Colonic mucosa (tissue), 4 donors: ENCODE measurements around the gene KIFAP3. TPM values are rescaled to one million over a fixed set of nuclear protein-coding genes. Genes with fewer than 3 reads are reported as not detected.
"Not testable (repeated sequence)": the region's sequence is repeated elsewhere in the genome, so short reads cannot be mapped to it uniquely, and the experiment has no call there.

Source experiments
- DNase-seq: peaks from one replicate; pipeline ENCODE4 v3.0.0-alpha.2; 2020
- H3K27ac ChIP-seq: fragments of 200-600 bp; one replicate; pipeline ENCODE4 v1.8.0; 2021
- H3K27me3 ChIP-seq: fragments of 200-600 bp; one replicate; pipeline ENCODE4 v1.8.0; 2021
- H3K36me3 ChIP-seq: fragments of 200-600 bp; one replicate; pipeline ENCODE4 v1.8.0; 2021
- H3K4me1 ChIP-seq: fragments of 200-600 bp; one replicate; pipeline ENCODE4 v1.8.0; 2021; ENCODE audit warnings: mild to moderate bottlenecking
- H3K4me3 ChIP-seq: fragments of 200-600 bp; one replicate; pipeline ENCODE4 v1.8.0; 2021
- H3K9ac ChIP-seq, 2 donors: one replicate each; pipeline ENCODE4 v1.7.0; 2013; ENCODE audit warnings: control low read depth in 2 of 2, low read depth in 2 of 2, low read length in 2 of 2
- H3K9me3 ChIP-seq: fragments of 200-600 bp; one replicate; pipeline ENCODE4 v1.8.0; 2021
- CTCF ChIP-seq: fragments of 200-600 bp; IDR thresholded peaks from one replicate; pipeline ENCODE4 v1.8.0; 2022; ENCODE audit warnings: antibody characterized with exemption, mild to moderate bottlenecking
- intact Hi-C: fragments of 100-400 bp; cut with DNase I; formaldehyde crosslinking; loops from one replicate; pipeline ENCODE4 v1.14.1; 2022
- total RNA-seq, 2 donors: library from RNA; stranded (reverse); fragmentation: NEBNext Ultra II Directional in 1 of 2; extraction: Animal tissue kit (Norgen Biotek cat#: 25700) in 1 of 2; gene quantifications; one replicate each; pipeline ENCODE4 v1.2.1, GENCODE V29; 2021
- donor health status: healthy.
- donor health status: DM: no; HTN: no; CAD: no.
- donor health status: DM: no; HTN: no; CAD: no.

Gene KIFAP3
- total RNA-seq = 10 to 100 TPM; 18.3 to 27.6 TPM

- Histone ChIP-seq H3K9ac (peak within 1 kb of the TSS; percentile 68 to 91), H3K9me3 (no peaks in the 10 kb centered on the region), H3K27me3 (no peaks in the 10 kb centered on the region), H3K27ac (peak within 1 kb of the TSS; percentile 72), H3K4me3 (peak within 1 kb of the TSS; percentile 54), H3K4me1 (no peaks in the 10 kb centered on the region), H3K36me3 (no peaks in the 10 kb centered on the region)
- peak; percentile 97 for DNase-seq
- peak; percentile 60 for TF ChIP-seq CTCF
- intact Hi-C loops = loop anchor here (10.0 kb wide), 1 partner anchor 140 kb away; no protein-coding TSS in a partner anchor
Measured at GRCh38 chr1:170074250-170075157, at the start of gene KIFAP3. TSS of gene KIFAP3 (minus strand) at chr1:170074695. CDS start at chr1:170074467, 228 bp downstream.

- H3K9me3 ChIP-seq = no peaks in the 10 kb centered on the region
- no peak overlapping the region for H3K9ac ChIP-seq
- no peak overlapping the region for H3K27ac ChIP-seq
- no peaks in the 10 kb centered on the region for H3K4me1 ChIP-seq
- no peak for DNase-seq
- intact Hi-C loops = no loop called here
- H3K27me3 ChIP-seq = no peaks in the 10 kb centered on the region
- TF ChIP-seq CTCF = no peak
- no peak overlapping the region for H3K4me3 ChIP-seq
- no peaks in the 10 kb centered on the region for H3K36me3 ChIP-seq
Measured at GRCh38 chr1:170122366-170122765, 47.9 kb upstream of the KIFAP3 start.

DNA sequence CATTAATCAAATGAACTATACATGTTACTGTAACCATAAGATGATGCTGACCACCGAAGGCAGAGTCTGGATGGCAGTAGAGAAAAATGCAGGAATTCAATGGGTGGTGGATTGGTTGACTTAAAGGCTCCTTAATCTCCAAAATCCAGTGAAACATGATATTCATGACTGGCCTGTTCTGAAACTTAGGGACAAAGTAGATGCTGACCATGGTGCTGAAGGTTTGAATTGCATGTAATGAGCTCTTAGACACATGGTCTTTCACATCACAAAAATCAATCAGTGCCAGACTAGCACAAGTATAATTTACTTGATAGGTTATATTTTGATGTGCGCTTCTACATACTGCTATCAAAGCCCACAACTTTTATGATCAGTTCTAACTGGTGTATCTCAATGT lies 40.4 kb upstream of the KIFAP3 start:
- TF ChIP-seq CTCF = no peak
- no peaks in the 10 kb centered on the region for H3K36me3 ChIP-seq
- no peaks in the 10 kb centered on the region for H3K4me1 ChIP-seq
- no peak overlapping the region for H3K4me3 ChIP-seq
- DNase-seq = no peak
- intact Hi-C loops = no loop called here
- no peaks in the 10 kb centered on the region for H3K9me3 ChIP-seq
- no peaks in the 10 kb centered on the region for H3K27me3 ChIP-seq
- H3K27ac ChIP-seq = no peak overlapping the region
- H3K9ac ChIP-seq = no peak overlapping the region

DNA sequence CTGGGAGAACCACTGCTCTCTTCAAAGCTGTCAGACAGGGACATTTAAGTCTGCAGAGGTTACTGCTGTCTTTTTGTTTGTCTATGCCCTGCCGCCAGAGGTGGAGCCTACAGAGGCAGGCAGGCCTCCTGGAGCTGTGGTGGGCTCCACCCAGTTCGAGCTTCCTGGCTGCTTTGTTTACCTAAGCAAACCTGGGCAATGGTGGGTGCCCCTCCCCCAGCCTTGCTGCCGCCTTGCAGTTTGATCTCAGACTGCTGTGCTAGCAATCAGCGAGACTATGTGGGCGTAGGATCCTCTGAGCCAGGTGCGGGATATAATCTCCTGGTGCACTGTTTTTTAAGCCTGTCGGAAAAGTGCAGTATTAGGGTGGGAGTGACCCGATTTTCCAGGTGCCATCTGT lies 38.6 kb upstream of the KIFAP3 start:
- H3K27ac ChIP-seq, H3K4me1 ChIP-seq, H3K27me3 ChIP-seq, H3K4me3 ChIP-seq, H3K9me3 ChIP-seq, H3K36me3 ChIP-seq, DNase-seq, H3K9ac ChIP-seq, intact Hi-C loops: not testable (repeated sequence)

GRCh38 chr1:170097449-170097948 lies 23.0 kb upstream of the KIFAP3 start:
- H3K4me3 ChIP-seq = no peak overlapping the region
- DNase-seq = peak; percentile 25
- H3K9ac ChIP-seq = peak overlapping the region in 1 of 2 donors; percentile 26
- no peaks in the 10 kb centered on the region for H3K36me3 ChIP-seq
- TF ChIP-seq CTCF = no peak
- intact Hi-C loops = no loop called here
- no peaks in the 10 kb centered on the region for H3K4me1 ChIP-seq
- H3K9me3 ChIP-seq = no peaks in the 10 kb centered on the region
- H3K27ac ChIP-seq = peak overlapping the region; percentile 42
- no peaks in the 10 kb centered on the region for H3K27me3 ChIP-seq
